HepG2 (cell line): ENCODE measurements around the gene ITGB1. TPM values are rescaled to one million over a fixed set of nuclear protein-coding genes. Genes with fewer than 3 reads are reported as not detected.

Experiments
- ATAC-seq: fragments of 200-7000 bp; cut with Tn5 transposase; 3 replicates; pipeline ENCODE4 v1.9.1; 2020; ENCODE audit warnings: mild to moderate bottlenecking, moderate library complexity
- BruUV-seq: library from RNA; stranded (reverse); fragments of 400-500 nt; replicated peaks from 2 replicates; lab custom pipeline; 2021; lab: Mats Ljungman, UMichigan
- CTCF ChIA-PET: fragments of 300-600 bp; formaldehyde crosslinking; extraction: SDS; loops from one replicate; lab custom pipeline; 2021; ENCODE audit warnings: low total read pairs, inconsistent platforms, low intra/inter-chr PET ratio; lab: Yijun Ruan, JAX
- POLR2A ChIA-PET: fragments of 350-600 bp; sonication (Branson Sonifier 250); formaldehyde crosslinking; loops from one replicate; lab custom pipeline; 2020; ENCODE audit warnings: antibody characterized with exemption, inconsistent platforms; lab: Yijun Ruan, JAX
- DNase-seq: peaks from one replicate; pipeline ENCODE4 v3.0.0-alpha.2; 2015; ENCODE audit warnings: low spot score
- FAIRE-seq: peaks from 3 replicates; lab custom pipeline; 2011; peaks lifted over from hg19 to GRCh38; lab: Jason Lieb, UNC
- H2AFZ ChIP-seq: one replicate; pipeline ENCODE4 v1.6.1; 2011; ENCODE audit warnings: low read length, inconsistent platforms
- H3K27ac ChIP-seq: fragments of 300-600 bp; 3 replicates; pipeline ENCODE4 v1.8.0; 2011; ENCODE audit warnings: mixed run types, mild to moderate bottlenecking, mixed read lengths, low read length, inconsistent platforms; ENCODE audit not compliant: insufficient read depth; ENCODE audit errors: extremely low read length
- H3K27me3 ChIP-seq, 2 experiments: fragments of 200-600 bp in 1 of 2; 2 replicates in 1 of 2; 3 replicates in 1 of 2; pipeline versions ENCODE4 v1.6.0 to v1.8.0; 2011; ENCODE audit warnings: low read length in 2 of 2, mild to moderate bottlenecking in 2 of 2, moderate library complexity in 2 of 2, inconsistent platforms in 1 of 2; ENCODE audit not compliant: insufficient read depth in 2 of 2, control insufficient read depth in 1 of 2
- H3K36me3 ChIP-seq, 2 experiments: fragments of 200-600 bp in 1 of 2; replicated peaks in 1 of 2; 2 replicates in 1 of 2; 3 replicates in 1 of 2; pipeline versions ENCODE4 v1.5.1 to v1.8.0; 2011; ENCODE audit warnings: low read length in 2 of 2, inconsistent platforms in 1 of 2; ENCODE audit not compliant: insufficient read depth in 2 of 2, control insufficient read depth in 1 of 2
- H3K4me1 ChIP-seq: 2 replicates; pipeline ENCODE4 v1.5.1; 2012; ENCODE audit warnings: low read length, inconsistent platforms; ENCODE audit not compliant: insufficient read depth
- H3K4me2 ChIP-seq: 2 replicates; pipeline ENCODE4 v1.6.0; 2011; ENCODE audit warnings: low read depth, low read length, inconsistent platforms
- H3K4me3 ChIP-seq, 3 experiments: fragments of 200-600 bp in 1 of 3; sonication (generic), shearing (Covaris generic) in 1 of 3; replicated peaks in 1 of 3; 2 replicates each; pipeline ENCODE4 v1.5.1; 2011 to 2016; ENCODE audit warnings: low read length in 3 of 3, inconsistent platforms in 2 of 3, low read depth in 2 of 3, mild to moderate bottlenecking in 2 of 3, control low read depth in 1 of 3, mixed read lengths in 1 of 3; ENCODE audit not compliant: insufficient read depth in 1 of 3
- H3K79me2 ChIP-seq: one replicate; pipeline ENCODE4 v1.6.1; 2011; ENCODE audit warnings: low read length, inconsistent platforms; ENCODE audit not compliant: insufficient read depth
- H3K9ac ChIP-seq: 2 replicates; pipeline ENCODE4 v1.6.0; 2011; ENCODE audit warnings: mild to moderate bottlenecking, low read depth, low read length, inconsistent platforms; ENCODE audit not compliant: insufficient read depth
- H3K9me3 ChIP-seq: 2 replicates; pipeline ENCODE4 v1.5.1; 2012; ENCODE audit warnings: mild to moderate bottlenecking, low read length
- H4K20me1 ChIP-seq: 2 replicates; pipeline ENCODE4 v1.6.0; 2011; ENCODE audit warnings: inconsistent platforms, mild to moderate bottlenecking, low read length, moderate library complexity; ENCODE audit not compliant: insufficient read depth
- CBFB ChIP-seq: sonication (generic); formaldehyde crosslinking; IDR thresholded peaks from 2 replicates; pipeline ENCODE4 v1.4.0; 2020; ENCODE audit warnings: missing genetic modification reagents
- DDIT3 ChIP-seq: sonication (generic); formaldehyde crosslinking; IDR thresholded peaks from 2 replicates; pipeline ENCODE4 v1.4.0; 2020; ENCODE audit warnings: mild to moderate bottlenecking, missing genetic modification reagents
- FIP1L1 ChIP-seq: fragments of 200-400 bp; formaldehyde crosslinking; IDR thresholded peaks from 2 replicates; pipeline ENCODE4 v1.6.1; 2018; ENCODE audit warnings: low read depth, mild to moderate bottlenecking, low read length, moderate library complexity, borderline replicate concordance; ENCODE audit not compliant: insufficient read depth
- NR3C1 ChIP-seq: sonication (generic); formaldehyde crosslinking; IDR thresholded peaks from 2 replicates; pipeline ENCODE4 v1.4.0; 2020; ENCODE audit warnings: missing genetic modification reagents
- PHF5A ChIP-seq: IDR thresholded peaks from one replicate; pipeline ENCODE4 v1.6.1; 2018; ENCODE audit warnings: low read depth, missing genetic modification reagents; ENCODE audit not compliant: unreplicated experiment
- RFX5 ChIP-seq: IDR thresholded peaks from 2 replicates; pipeline ENCODE4 v1.6.1; 2011; ENCODE audit warnings: low read depth, low read length, improper control_type of control experiment
- TAF1 ChIP-seq: sonication (generic); formaldehyde crosslinking; IDR thresholded peaks from 2 replicates; pipeline ENCODE4 v1.4.0; 2020; ENCODE audit warnings: missing genetic modification reagents
- TBP ChIP-seq: sonication (generic); formaldehyde crosslinking; IDR thresholded peaks from 2 replicates; pipeline ENCODE4 v1.5.0; 2020; ENCODE audit warnings: missing genetic modification reagents
- ZFP41 ChIP-seq: sonication (generic); formaldehyde crosslinking; IDR thresholded peaks from 2 replicates; pipeline ENCODE4 v1.4.0; 2020; ENCODE audit warnings: mild to moderate bottlenecking, missing genetic modification reagents, borderline replicate concordance
- ZNF260 ChIP-seq: sonication (generic); formaldehyde crosslinking; IDR thresholded peaks from 2 replicates; pipeline ENCODE4 v1.4.0; 2020; ENCODE audit warnings: missing genetic modification reagents, low read depth, mild to moderate bottlenecking, borderline replicate concordance
- ZNF275 ChIP-seq: sonication (generic); formaldehyde crosslinking; IDR thresholded peaks from 2 replicates; pipeline ENCODE4 v1.8.0; 2022; ENCODE audit warnings: missing genetic modification reagents, mild to moderate bottlenecking, inconsistent platforms, borderline replicate concordance
- ZNF337 ChIP-seq: sonication (generic); formaldehyde crosslinking; IDR thresholded peaks from 2 replicates; pipeline ENCODE4 v1.5.1; 2020; ENCODE audit warnings: missing genetic modification reagents, low read depth, mild to moderate bottlenecking, borderline replicate concordance
- ZNF414 ChIP-seq: sonication (generic); formaldehyde crosslinking; IDR thresholded peaks from 2 replicates; pipeline ENCODE4 v1.5.0; 2020; ENCODE audit warnings: missing genetic modification reagents
- ZNF451 ChIP-seq: sonication (generic); formaldehyde crosslinking; IDR thresholded peaks from 2 replicates; pipeline ENCODE4 v1.5.0; 2020; ENCODE audit warnings: mild to moderate bottlenecking, missing genetic modification reagents
- ZNF724P ChIP-seq: sonication (generic); formaldehyde crosslinking; IDR thresholded peaks from 2 replicates; pipeline ENCODE4 v1.8.0; 2022; ENCODE audit warnings: missing genetic modification reagents, borderline replicate concordance
- ZNF766 ChIP-seq: sonication (generic); formaldehyde crosslinking; IDR thresholded peaks from 2 replicates; pipeline ENCODE4 v1.5.0; 2020; ENCODE audit warnings: missing genetic modification reagents, borderline replicate concordance
- WGBS: methylation state at CpG from one replicate; pipeline ENCODE4 v1.1.6; 2017; ENCODE audit warnings: low lambda C conversion rate; 5-methylcytosine and 5-hydroxymethylcytosine counted together
- in situ Hi-C: cut with HindIII; loops from 2 replicates; pipeline ENCODE4 v1.10.0; 2017; ENCODE audit warnings: low pct_unique_long_range_greater_than_20kb; ENCODE audit not compliant: extremely low pct_ligation_motif_present
- intact Hi-C: fragments of 100-400 bp; cut with micrococcal nuclease; formaldehyde crosslinking; loops from one replicate; pipeline ENCODE4 v1.10.0; 2022; ENCODE audit not compliant: unreplicated experiment
- polyA plus RNA-seq, 8 experiments: library from polyadenylated mRNA; depleted of rRNA in 3 of 8; stranded (reverse) in 7 of 8; unstranded in 1 of 8; fragments of >200 nt; fragmentation: Illumina TruSeq in 4 of 8; extraction: Trizol in 4 of 8; gene quantifications; 2 replicates each; pipeline versions ENCODE4 v1.2.1 to v1.2.3, GENCODE V29; 2011 to 2016; ENCODE audit warnings: low read depth in 4 of 8, missing spikeins in 1 of 8, mixed read lengths in 1 of 8; ENCODE audit not compliant: insufficient read depth in 1 of 8
- total RNA-seq, 5 experiments: library from RNA; depleted of rRNA; stranded (reverse); fragments of >200 nt; fragmentation: Illumina TruSeq; extraction: Trizol; gene quantifications; 2 replicates each; pipeline ENCODE4 v1.2.3, GENCODE V29; 2016; ENCODE audit warnings: low read depth in 1 of 5
- TF ChIP-seq, protein P1 (sequence below): IDR thresholded peaks from 2 replicates; pipeline ENCODE4 v1.6.1; 2016; ENCODE audit warnings: missing compliant biosample characterization, missing genetic modification reagents, borderline replicate concordance

Gene ITGB1
- total and polyA plus RNA-seq, 2 of the 13 experiments (the other 11 are each of a cell fraction or from before 2014, with no cell fraction given) = 190 to 204 TPM

DNA sequence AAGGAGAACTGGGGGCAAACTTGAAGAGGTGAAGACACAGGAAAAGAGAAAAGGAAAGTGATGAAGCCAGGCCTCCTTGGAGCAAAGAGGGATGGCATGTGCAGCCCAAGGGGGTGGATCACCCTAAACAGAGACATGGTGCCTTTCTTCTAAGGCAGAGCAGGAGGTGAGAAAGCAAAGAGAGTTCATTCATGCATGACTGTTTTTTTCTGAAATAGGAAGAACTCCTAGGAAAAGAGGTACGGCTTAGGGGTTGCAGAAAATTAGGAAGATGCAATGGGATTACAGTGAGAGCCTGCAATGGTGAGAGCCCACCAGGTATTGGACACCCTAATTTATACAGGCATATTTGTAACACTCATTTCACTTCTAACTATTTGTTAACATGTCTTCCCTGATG, 15.9 kb downstream of the ITGB1 start:
- in situ Hi-C loops (no loop called here), intact Hi-C loops (loop anchor here (5.0 kb wide), 1 partner anchor 40 kb away; no protein-coding TSS in a partner anchor)
- DNase-seq (no peak), ATAC-seq (no peak), FAIRE-seq (no peak)
- no peak overlapping the region for H3K4me2 ChIP-seq
- POLR2A ChIA-PET = no interaction called here
- no peak overlapping the region for H3K4me3 ChIP-seq
- no peak overlapping the region for H3K9ac ChIP-seq
- CTCF ChIA-PET = no interaction called here
- peaks cover 0 to 1% of the 10 kb centered on the region in 2 experiments; a peak in 1 of 5 replicates for H3K36me3 ChIP-seq
- H3K79me2 ChIP-seq = peaks cover 93% of the 10 kb centered on the region
- no peaks in the 10 kb centered on the region for H3K9me3 ChIP-seq
- TF ChIP-seq CBFB (no peak), TBP (CRISPR knock-in tag) (no peak), FIP1L1 (no peak), ZNF766 (CRISPR knock-in tag) (no peak), RFX5 (no peak), NR3C1 (no peak), ZFP41 (CRISPR knock-in tag) (no peak)
- no peaks in the 10 kb centered on the region for H3K27me3 ChIP-seq
- no TSS peak for BruUV-seq
- peaks cover 93% of the 10 kb centered on the region for H3K4me1 ChIP-seq
- no peak overlapping the region for H3K27ac ChIP-seq
- H4K20me1 ChIP-seq = peaks cover 60% of the 10 kb centered on the region
- 100% methylated on average over 1 of the region's 1 CpG for WGBS
- H2AFZ ChIP-seq = no peak overlapping the region

DNA sequence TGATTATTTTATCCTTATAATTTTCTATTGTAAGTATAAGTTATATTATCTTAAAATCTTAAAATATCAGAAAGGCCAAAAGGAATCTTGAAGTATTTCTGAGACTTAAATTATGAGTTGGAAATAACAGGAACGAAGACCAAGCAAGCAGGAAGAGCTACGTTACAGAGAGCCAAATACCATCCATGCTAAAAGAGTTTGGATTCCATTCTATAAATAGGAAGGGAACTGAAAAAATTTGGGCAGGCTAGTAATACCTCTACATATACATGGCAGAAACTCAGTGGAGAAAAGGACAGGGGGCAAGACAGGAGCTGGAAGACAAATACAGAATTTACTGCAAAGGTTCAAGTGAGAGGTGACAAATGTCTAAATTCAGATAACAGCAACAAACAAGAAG, 16.7 kb downstream of the ITGB1 start:
- peaks cover 65% of the 10 kb centered on the region for H4K20me1 ChIP-seq
- no peak overlapping the region for H3K9ac ChIP-seq
- in situ Hi-C loops (no loop called here), intact Hi-C loops (loop anchor here (5.0 kb wide), 1 partner anchor 41 kb away; no protein-coding TSS in a partner anchor)
- FAIRE-seq (no peak), DNase-seq (no peak), ATAC-seq (no peak)
- POLR2A ChIA-PET = no interaction called here
- CTCF ChIA-PET = no interaction called here
- H2AFZ ChIP-seq = no peak overlapping the region
- H3K4me1 ChIP-seq = peaks cover 86% of the 10 kb centered on the region
- BruUV-seq = no TSS peak
- 94% methylated on average over 2 of the region's 2 CpGs for WGBS
- H3K79me2 ChIP-seq = peaks cover 94% of the 10 kb centered on the region
- no peaks in the 10 kb centered on the region for H3K27me3 ChIP-seq
- H3K4me3 ChIP-seq = no peak overlapping the region
- no peaks in the 10 kb centered on the region for H3K9me3 ChIP-seq
- no peak overlapping the region for H3K27ac ChIP-seq
- peaks cover 0 to 1% of the 10 kb centered on the region in 2 experiments; a peak in 1 of 5 replicates for H3K36me3 ChIP-seq
- no peak overlapping the region for H3K4me2 ChIP-seq
- TF ChIP-seq ZNF724P = no peak
- no peak for TF ChIP-seq ZNF337 (CRISPR knock-in tag)
- TF ChIP-seq ZNF414 = no peak
- no peak for TF ChIP-seq ZNF451 (CRISPR knock-in tag)
- TF ChIP-seq TAF1 (CRISPR knock-in tag) = no peak
- TF ChIP-seq ZNF260 (CRISPR knock-in tag) = no peak
- TF ChIP-seq PHF5A = no peak
- TF ChIP-seq, protein P1, sequence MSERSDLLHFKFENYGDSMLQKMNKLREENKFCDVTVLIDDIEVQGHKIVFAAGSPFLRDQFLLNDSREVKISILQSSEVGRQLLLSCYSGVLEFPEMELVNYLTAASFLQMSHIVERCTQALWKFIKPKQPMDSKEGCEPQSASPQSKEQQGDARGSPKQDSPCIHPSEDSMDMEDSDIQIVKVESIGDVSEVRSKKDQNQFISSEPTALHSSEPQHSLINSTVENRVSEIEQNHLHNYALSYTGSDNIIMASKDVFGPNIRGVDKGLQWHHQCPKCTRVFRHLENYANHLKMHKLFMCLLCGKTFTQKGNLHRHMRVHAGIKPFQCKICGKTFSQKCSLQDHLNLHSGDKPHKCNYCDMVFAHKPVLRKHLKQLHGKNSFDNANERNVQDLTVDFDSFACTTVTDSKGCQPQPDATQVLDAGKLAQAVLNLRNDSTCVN (CRISPR knock-in tag) = no peak
- no peak for TF ChIP-seq ZNF275 (CRISPR knock-in tag)
- TF ChIP-seq DDIT3 = no peak
